T-helper 22 cell (primary cell): ENCODE results near the gene CHCT1.
"Not testable (repeated sequence)": the region's sequence is repeated elsewhere in the genome, so short reads cannot be mapped to it uniquely, and the experiment has no call there.

ENCODE experiments used
- DNase-seq: peaks from one replicate; pipeline ENCODE4 v3.0.0-alpha.2; 2020; ENCODE audit warnings: low read depth

The CHCT1 gene

DNA sequence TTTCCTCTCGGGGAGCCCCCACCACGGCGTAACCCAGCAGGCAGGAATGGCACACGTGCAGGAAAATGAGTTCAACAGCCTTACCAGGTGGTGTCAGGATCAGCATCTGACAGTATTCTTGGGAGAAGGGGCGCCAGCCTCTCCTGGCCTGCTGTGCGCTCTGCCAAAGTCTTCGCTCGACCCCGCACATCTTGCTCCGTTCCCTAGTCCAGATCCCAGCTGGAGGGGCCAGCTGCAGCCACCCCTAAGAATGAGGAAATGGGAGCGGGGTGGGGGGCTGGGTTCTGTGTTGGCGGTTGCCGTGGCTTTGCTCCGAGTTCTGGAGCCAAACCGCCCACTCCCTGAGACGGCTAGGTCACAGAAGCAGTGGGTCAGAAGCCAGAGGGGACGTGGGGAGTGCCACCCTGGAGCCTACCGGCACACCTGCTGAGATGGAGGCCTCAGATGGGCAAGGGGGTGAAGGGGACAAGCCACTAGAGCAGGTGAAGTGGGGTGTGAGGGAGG, at the start of gene CHCT1:
CHCT1 (plus strand) TSS at position 328 of the 504 bp plus-strand sequence; CDS start at position 432, 104 bp downstream.
- no peak for DNase-seq

DNA sequence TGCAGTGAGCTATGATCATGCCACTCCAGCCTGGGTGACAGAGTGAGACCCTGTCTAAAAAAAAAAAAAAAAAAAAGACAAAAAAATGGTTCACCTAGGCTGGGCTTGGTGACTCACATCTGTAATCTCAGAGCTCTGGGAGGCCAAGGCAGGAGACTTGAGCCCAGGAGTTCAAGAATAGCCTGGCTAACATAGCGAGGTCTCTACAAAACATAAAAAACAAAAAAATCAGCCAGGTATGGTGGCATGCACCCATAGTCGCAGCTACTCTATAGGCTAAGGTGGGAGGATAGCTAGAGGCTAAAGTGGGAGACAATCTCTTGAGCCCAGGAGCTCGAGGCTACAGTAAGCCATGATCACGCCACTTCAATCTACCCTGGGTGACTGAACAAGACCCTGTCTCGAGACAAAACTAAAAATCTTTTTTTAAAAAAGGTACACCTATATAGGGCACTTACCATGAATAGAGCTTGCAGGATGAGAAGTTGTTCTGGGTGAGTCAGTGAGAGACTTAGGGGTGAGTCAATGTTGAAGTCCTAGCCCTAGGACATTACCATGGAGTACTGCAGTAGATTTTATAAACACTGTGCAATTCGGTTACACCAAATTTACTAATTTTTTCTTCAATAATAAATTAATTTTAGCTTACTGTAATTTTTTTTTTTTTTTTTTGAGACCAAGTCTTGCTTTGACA, 49.4 kb upstream of the CHCT1 start:
- no peak for DNase-seq

DNA sequence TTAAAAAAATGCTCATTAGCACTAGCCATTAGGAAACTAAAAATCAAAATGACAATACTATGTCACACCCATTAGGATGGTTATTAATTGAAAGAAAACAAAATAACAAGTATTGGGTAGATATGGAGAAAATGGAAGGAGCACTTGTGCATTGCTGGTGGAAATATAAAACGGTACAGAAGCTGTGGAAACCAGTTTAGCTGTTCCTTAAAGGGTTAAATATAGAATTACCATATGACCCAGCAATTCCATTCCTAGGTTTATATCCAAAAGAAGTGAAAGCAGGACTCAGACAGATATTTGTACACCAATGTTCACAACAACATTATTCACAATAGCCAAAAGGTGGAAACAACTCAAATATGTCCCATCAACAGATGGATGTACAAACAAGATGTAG, 44.1 kb upstream of the CHCT1 start:
- not testable (repeated sequence) for DNase-seq

DNA sequence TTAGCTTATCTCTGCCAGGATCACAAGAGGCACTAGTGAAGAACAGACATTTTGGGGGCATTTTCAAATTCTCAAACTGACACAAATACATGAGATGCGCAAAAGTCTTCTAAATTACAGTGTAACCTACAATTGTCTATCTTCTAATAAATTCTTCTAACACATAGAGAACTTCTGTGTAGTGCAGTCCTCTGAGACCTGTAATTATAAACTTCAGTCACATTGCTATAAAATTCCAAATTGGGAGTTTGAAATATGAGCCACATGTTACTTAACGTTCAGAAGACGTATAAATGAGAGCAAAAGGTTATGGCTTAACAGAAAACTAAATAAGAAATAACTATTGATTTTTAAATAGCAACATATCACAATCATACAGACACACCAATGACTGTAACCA, 42.8 kb upstream of the CHCT1 start:
- not testable (repeated sequence) for DNase-seq

DNA sequence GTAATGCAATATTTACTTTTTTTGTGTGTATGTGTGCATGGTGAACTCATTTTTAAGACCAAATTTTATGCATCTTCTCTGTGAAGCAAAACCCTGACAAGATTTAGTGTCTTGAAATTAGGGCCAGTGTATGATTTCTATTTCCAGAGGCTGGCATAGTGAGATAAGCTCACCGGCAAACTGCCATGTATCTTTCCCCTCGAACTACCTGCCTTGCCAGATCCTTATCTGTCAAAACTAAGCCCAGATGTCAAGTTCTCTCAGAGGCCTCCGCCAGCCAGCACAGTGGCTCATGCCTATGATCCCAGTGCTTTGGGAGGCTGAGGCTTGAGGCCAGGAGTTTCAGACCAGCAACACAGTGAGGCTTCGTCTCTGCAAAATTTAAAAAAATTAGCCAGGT, 40.3 kb upstream of the CHCT1 start:
- DNase-seq = no peak

- no peak for DNase-seq
These were observed 38.9 kb upstream of the CHCT1 start for GRCh38 chr17:60383379-60383778.

- DNase-seq = not testable (repeated sequence)
These were observed 37.4 kb upstream of the CHCT1 start for GRCh38 chr17:60384921-60385320.

DNA sequence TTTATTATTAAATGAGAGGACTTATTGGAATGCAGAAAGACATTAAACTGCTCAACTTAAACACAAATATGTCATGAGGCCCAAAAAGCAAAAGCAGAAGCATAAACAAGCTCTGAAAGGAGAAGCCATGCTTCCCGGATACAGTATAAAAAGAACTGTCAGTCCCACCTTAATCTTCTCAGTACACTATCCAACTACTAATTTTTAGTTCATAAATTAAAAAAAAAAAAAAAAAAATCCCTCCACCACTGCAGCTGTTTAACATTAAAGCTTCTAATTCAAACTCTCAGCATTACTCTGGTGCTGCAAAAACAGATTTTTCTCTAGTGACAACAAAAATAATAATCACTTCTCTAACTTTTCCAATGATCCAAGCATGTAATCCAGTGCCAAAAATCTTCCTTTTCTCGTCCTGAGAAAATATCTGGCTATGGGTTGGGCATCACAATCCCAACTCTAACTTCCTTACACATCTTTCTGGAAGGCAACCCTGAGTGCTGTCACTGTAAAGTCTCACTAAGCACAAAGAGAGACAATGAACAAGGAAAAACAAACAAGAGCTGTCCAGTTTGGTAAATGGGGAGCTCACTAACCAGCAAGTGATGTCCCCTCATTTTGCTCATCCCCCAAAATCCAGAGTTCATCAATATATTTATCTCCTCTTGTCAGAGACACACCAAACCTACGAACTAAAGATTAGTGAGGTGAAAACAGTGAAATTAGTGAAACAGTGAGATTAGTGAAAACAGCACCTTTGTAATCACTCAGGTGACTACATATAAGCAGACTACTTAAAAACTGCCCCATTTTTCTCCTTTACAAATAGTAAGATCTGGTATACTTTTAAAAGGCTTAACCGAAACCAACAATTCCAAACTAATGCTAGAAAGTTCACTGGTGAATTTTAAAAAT, 35.9 kb upstream of the CHCT1 start:
- no peak for DNase-seq

DNA sequence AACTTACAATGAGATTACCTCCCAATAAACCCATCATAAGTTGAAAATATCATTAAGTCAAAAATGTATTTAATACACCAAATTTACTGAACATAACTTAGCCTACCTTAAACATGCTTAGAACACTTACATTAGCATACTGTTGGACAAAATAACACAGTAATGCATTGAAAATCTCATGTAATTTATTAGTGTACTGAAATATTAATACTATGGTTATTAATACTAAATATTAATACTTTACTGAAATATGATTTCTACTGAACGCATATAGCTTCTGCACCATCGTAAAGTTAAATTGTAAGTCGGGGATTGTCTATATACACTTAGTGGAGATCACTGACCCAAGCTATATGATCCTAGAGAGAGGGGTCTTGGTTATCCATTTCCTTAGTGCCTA, 34.6 kb upstream of the CHCT1 start:
- DNase-seq = no peak

DNA sequence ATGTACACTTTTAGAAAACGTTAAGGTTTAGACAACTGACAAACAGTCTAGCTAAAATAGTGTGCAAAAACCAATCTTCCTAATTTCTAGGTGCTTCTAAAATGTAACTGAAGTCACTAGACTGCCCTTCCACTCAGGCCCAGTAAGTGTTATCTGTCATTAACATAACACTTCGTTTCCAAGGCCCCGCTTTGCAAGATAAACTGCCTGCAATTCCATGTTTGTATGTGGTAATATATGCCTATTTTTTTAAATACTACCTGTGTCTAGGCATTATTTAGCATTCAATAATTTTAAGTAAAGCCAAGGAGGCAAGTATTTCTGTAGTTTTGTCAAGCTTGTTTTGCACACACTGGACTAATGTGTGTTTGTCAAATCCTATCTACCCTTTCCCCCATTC, 33.5 kb upstream of the CHCT1 start:
- no peak for DNase-seq

GRCh38 chr17:60390186-60390585, 32.1 kb upstream of the CHCT1 start:
- no peak for DNase-seq

DNA sequence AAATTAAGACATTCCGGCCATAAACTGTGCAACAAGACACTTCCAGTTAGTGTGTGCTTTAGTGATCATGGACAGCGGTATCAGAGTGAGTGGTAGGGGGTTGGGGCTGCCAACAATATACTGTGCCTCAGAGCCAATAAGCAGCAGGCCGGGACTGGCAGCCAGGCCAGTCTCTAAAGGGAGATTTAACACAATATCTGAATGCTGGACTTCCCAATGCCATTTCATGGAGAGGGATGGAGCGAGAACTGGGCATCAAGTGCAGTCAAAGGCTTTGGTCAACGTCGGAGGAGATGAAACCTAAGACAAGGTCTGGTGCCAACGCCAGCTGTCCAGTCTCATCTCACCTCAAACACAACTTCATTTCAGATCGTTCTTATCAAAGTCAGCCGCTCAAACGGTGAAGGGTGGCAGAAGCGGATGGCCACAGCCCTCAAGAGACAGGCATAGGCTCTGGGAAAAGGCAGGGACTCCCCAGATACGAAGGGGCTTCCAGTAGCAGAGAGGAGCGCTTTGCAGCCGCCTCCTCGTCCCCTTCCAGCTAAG, 31.3 kb upstream of the CHCT1 start:
- DNase-seq = no peak

DNA sequence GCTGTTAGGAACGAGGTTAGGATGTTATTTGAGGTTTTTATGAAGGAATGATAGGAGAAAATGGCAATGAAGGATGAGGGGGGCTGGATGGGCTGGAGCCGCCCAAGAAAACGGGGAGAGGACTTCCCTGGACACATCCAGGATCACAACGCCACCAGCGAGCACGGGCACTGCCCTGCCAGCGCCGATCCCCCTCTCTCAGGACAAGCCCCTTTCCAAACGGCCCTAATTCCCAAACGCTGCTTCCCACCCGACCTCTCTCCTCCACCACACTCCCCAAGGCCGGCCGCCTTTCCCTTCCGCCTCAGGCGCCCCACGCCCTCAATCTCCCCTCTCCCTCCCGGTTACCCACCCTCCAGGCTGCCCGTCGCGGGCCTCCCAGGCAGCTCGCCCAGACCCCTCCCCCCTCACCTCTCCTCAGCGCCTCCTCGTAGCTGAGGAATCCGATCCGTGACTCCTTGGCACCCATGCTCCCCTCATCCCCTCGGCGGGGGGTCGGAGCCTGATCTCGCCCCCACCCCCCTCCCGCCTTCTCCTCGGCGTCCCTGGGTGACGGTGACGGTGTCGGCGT, 30.7 kb upstream of the CHCT1 start:
- DNase-seq = no peak

DNA sequence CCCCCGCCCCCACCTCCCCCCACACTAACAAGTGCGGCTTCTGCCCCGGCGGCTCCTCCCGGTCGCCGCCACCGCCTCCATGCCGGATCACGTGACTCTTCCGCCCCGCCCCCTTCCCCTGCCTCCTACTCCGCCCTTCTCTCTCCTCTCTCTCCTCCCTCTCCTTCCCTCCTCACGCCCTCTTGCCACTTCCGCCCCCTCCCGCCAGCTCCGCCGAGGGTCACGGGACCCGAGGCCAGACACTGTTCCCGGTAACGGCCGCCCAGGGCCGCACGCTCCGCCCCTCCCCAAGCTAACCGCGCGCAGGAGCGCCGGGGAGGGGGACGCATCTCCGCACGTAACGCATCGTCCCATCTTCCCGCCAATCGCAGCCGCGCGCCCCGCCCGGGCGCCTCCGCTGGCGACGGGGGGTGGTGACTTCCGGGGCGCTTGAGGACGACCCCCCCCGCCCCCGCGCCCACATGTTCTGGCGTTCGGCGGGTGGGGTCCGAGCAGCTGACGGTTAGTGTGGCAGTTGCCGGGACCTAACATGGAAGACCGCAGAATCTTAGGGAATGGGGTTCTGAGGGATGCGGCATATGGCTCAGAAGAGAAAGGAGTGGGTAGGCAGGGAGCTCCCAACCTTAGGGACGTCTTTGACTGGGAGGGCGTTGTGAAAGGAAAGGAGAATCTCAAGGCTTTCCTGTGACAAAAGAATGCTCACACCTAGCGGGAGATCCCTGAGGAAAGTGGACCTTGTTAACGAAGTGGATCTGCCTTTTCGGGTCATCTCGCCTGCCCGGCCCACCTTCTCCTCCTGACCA, 30.0 kb upstream of the CHCT1 start, which contains the start of gene USP32:
USP32 (minus strand) TSS at position 92 of the 803 bp plus-strand sequence. CDS start 194 bp downstream, outside the sequence.
- DNase-seq = peak; percentile 96

DNA sequence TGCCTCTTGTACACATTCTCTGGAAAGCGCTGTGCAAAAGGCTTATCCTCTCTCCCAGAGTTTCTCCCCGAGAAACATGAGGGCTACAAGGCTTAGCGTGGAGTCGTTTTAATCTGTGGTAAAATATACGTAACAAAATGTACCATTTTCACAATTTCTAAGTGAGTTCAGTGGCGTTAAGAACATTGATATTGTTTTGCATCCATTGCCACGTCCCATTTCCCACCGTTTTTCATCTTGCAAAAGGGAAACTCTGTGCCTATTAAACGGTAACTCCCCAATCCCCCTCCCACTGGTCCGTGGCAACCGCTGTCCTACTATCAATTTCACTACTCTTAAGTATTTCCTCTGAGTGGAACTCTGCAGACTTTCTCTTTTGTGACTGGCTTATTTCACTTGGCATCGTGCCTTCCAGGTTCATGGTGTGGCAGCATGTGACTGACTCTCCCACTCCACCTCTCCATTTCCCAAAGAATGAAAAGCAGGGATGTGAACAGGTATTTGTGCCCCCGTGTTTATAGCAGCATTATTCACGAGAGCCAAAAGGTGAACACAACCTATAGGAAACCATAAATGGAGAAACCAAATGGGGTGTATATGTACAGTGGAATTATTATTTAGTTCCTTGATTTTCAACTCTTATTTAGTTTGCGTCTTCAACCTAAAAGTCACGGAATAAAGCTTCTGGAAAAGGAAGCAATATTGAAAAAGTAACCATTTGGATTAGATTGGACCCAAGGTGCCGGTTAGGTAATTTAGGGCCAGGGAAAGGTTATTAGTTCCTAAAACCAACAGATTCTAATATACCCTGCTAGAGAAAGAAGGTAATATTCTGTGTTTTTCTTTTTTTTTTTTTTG, 29.2 kb upstream of the CHCT1 start:
- DNase-seq = no peak

- no peak for DNase-seq
These were observed 28.2 kb upstream of the CHCT1 start for GRCh38 chr17:60393840-60394723.

GRCh38 chr17:60395508-60396065, 26.7 kb upstream of the CHCT1 start:
- no peak for DNase-seq

- no peak for DNase-seq
These were observed 25.9 kb upstream of the CHCT1 start for GRCh38 chr17:60396412-60396811.
